ENCODE results near the gene BMP2. TPM values are rescaled to one million over a fixed set of nuclear protein-coding genes. Genes with fewer than 3 reads are reported as not detected.

BMP2 gene
- total and polyA plus RNA-seq, 2 experiments from 2014 or later, result 261 to 343 TPM

- Histone ChIP-seq H3K9me3 (ENCODE audit: low read depth) (no peaks in the 10 kb centered on the region), H3K4me1 (ENCODE audit: low read depth) (no peaks in the 10 kb centered on the region), H3K27ac (no peak overlapping the region), H3K36me3 (no peaks in the 10 kb centered on the region), H3K27me3 (no peaks in the 10 kb centered on the region), H3K4me3 (no peak overlapping the region)
- peak; percentile 27 to 32 for DNase-seq (ENCODE audit: low read depth in 1 of 2, low spot score in 1 of 2)
- TF ChIP-seq CTCF (IDR thresholded peaks at IDR 0.05; ENCODE audit: low read depth, low read length), result peak; percentile 24
These were observed 52.1 kb downstream of the BMP2 start for GRCh38 chr20:6819599-6819998.

DNA sequence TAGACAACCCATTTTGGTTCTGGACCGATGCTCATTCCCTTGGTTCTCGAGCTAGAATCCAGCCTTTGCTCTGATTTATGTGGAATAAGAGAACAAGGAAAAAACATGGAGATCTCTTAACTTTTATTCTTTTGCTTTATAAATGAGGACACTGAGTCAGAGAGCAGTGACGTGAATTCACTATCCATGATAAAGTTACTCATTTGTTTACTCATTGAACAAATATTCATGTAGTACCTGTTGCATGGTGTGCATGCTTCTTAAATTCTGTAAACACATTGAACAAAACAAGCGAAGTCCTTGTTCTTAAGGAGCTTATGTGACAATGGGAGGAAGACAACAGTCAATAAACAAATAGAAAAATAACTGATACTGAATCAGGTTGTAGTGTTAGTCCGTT, 56.9 kb downstream of the BMP2 start:
- DNase-seq (ENCODE audit: low read depth in 1 of 2, low spot score in 1 of 2), result no peak
- H3K27me3 ChIP-seq, result no peaks in the 10 kb centered on the region
- no peaks in the 10 kb centered on the region for H3K9me3 ChIP-seq (ENCODE audit: low read depth)
- no peaks in the 10 kb centered on the region for H3K36me3 ChIP-seq
- H3K27ac ChIP-seq, result no peak overlapping the region
- no peak overlapping the region for H3K4me3 ChIP-seq
- no peaks in the 10 kb centered on the region for H3K4me1 ChIP-seq (ENCODE audit: low read depth)
- no peak for TF ChIP-seq CTCF (IDR thresholded peaks at IDR 0.05; ENCODE audit: low read depth, low read length)

DNA sequence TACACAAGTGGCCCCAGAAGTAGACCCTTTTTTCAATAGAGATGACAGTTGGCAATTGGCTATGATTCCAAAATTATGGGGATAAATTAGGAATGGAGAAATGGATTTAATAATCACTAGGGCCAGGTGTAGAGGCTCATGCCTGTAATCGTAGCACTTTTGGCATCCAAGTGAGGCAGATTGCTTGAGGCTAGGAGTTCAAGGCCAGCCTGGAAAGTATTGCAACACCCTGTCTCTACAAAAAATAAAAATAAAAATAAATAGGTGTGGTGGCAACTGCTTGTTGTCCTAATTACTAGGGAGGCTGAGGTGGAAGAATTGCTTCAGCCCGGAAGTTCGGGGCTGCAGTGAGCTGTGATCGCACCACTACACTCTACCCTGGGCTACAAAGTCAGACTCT, 60.0 kb downstream of the BMP2 start:
- DNase-seq (ENCODE audit: low read depth in 1 of 2, low spot score in 1 of 2), result no peak
- Histone ChIP-seq H3K4me3 (no peak overlapping the region), H3K4me1 (ENCODE audit: low read depth) (no peaks in the 10 kb centered on the region), H3K27me3 (no peaks in the 10 kb centered on the region), H3K9me3 (ENCODE audit: low read depth) (no peaks in the 10 kb centered on the region), H3K27ac (no peak overlapping the region), H3K36me3 (no peaks in the 10 kb centered on the region)
- no peak for TF ChIP-seq CTCF (IDR thresholded peaks at IDR 0.05; ENCODE audit: low read depth, low read length)

DNA sequence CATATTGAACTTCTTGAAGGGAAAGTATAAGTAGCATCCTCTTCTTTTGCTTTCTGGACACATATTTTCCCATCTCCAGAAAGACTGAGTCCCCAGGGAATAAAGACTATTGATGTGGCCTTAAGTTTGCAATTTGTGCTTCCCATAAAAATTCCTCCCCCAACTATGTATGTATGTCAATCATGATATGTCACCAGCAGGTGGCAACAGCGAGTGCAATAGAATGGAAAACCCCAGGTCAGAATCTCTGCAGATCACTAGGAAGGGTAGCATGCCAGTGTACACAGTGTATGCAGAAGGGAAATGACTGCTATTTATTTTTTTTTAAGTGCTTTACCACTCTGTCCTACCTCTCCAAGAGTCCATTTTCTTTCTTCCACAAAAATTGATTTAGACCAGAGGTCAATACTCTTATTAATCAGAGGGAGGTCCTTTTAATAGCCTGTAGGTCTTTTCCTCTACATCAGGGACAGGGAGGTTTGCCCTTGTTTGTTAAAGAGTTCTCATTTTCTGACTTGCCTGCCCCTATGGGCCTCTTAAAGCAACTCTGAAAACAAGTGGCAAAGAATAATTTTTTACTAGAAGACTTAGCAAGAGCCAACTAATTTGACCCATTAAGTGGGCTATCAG, 61.4 kb downstream of the BMP2 start:
- Histone ChIP-seq H3K9me3 (ENCODE audit: low read depth) (no peaks in the 10 kb centered on the region), H3K36me3 (no peaks in the 10 kb centered on the region), H3K4me1 (ENCODE audit: low read depth) (no peaks in the 10 kb centered on the region), H3K27ac (no peak overlapping the region), H3K27me3 (no peaks in the 10 kb centered on the region), H3K4me3 (no peak overlapping the region)
- DNase-seq (ENCODE audit: low read depth in 1 of 2, low spot score in 1 of 2), result peak; percentile 71 to 85
- peak; percentile 73 for TF ChIP-seq CTCF (IDR thresholded peaks at IDR 0.05; ENCODE audit: low read depth, low read length)

DNA sequence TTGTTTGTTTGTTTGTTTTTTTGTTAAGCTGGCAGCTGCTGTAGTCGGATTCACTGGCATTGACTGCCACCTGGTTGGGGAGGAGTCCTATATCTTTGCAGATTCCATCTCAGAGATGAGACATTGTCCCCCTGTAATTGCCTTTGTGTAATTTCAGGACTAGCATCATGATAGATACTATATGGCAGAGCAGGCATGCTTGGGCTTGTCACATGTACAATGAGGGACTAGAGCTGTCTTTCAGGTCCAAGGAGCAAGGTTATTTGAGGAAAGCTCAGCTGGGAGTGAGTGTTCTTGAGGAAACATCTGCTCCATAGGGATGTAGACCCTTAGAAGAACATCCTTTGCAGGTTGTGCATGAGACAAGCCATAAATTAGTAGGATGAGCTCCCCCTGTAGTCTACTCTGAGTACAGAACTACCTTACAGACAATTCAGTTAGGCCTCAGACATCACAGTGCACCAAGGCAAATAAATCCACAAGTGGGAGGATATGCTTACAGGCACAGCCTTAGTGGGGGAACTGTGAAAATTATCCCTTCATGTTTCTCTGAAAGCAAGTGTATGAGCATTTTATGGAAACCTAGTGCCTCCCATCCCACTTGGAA, 62.1 kb downstream of the BMP2 start:
- peak; percentile 46 for TF ChIP-seq CTCF (IDR thresholded peaks at IDR 0.05; ENCODE audit: low read depth, low read length)
- no peaks in the 10 kb centered on the region for H3K9me3 ChIP-seq (ENCODE audit: low read depth)
- H3K27ac ChIP-seq, result no peak overlapping the region
- no peaks in the 10 kb centered on the region for H3K27me3 ChIP-seq
- DNase-seq (ENCODE audit: low read depth in 1 of 2, low spot score in 1 of 2), result peak in 1 of 2 donors; percentile 26
- H3K4me3 ChIP-seq, result no peak overlapping the region
- no peaks in the 10 kb centered on the region for H3K36me3 ChIP-seq
- no peaks in the 10 kb centered on the region for H3K4me1 ChIP-seq (ENCODE audit: low read depth)
